ENCODE results near the gene CEP104.

DNA sequence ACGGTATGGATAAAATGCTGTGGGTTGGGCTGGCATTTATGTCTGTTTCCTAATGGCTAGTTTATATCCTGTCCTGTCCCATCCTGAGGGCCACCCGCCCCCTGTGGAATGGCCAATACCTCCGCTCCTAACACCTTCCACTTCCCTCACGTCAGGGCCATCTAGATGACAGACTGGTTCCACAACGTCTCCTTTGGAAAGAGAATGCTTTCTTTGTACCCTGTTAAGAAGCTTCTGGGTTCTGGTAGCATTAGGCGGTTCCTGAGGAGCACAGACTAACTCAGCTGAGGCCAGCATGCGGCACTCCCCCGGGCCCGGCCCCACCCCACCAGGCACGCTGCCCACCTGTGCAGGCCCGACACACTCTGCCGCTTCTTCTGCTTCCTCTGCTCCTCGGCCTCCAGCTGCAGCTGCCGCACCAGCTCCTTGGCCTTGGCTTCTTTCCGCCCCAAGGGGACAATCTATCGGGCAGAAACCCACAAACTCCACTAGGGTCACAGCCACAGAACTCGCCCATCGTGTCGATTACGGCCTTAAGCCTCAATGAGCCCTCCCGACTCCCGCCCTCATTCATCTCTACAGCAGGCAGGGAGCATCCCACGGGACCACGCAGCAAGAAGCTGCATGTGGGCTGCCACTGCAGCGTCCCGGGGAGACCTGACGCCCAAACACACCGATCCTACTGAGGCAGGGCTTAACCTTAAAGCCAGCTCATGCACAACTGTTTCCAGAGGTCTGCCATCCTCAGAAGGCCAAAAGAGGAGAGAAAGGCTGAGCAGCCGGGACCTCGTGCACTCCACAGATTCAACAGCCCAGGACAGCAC is 73.1 kb downstream of the CEP104 start:
- TF ChIP-seq, protein P1, sequence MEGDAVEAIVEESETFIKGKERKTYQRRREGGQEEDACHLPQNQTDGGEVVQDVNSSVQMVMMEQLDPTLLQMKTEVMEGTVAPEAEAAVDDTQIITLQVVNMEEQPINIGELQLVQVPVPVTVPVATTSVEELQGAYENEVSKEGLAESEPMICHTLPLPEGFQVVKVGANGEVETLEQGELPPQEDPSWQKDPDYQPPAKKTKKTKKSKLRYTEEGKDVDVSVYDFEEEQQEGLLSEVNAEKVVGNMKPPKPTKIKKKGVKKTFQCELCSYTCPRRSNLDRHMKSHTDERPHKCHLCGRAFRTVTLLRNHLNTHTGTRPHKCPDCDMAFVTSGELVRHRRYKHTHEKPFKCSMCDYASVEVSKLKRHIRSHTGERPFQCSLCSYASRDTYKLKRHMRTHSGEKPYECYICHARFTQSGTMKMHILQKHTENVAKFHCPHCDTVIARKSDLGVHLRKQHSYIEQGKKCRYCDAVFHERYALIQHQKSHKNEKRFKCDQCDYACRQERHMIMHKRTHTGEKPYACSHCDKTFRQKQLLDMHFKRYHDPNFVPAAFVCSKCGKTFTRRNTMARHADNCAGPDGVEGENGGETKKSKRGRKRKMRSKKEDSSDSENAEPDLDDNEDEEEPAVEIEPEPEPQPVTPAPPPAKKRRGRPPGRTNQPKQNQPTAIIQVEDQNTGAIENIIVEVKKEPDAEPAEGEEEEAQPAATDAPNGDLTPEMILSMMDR (IDR thresholded peaks at IDR 0.05; ENCODE audit: poor library complexity, severe bottlenecking), result no peak
- TF ChIP-seq, protein P2, sequence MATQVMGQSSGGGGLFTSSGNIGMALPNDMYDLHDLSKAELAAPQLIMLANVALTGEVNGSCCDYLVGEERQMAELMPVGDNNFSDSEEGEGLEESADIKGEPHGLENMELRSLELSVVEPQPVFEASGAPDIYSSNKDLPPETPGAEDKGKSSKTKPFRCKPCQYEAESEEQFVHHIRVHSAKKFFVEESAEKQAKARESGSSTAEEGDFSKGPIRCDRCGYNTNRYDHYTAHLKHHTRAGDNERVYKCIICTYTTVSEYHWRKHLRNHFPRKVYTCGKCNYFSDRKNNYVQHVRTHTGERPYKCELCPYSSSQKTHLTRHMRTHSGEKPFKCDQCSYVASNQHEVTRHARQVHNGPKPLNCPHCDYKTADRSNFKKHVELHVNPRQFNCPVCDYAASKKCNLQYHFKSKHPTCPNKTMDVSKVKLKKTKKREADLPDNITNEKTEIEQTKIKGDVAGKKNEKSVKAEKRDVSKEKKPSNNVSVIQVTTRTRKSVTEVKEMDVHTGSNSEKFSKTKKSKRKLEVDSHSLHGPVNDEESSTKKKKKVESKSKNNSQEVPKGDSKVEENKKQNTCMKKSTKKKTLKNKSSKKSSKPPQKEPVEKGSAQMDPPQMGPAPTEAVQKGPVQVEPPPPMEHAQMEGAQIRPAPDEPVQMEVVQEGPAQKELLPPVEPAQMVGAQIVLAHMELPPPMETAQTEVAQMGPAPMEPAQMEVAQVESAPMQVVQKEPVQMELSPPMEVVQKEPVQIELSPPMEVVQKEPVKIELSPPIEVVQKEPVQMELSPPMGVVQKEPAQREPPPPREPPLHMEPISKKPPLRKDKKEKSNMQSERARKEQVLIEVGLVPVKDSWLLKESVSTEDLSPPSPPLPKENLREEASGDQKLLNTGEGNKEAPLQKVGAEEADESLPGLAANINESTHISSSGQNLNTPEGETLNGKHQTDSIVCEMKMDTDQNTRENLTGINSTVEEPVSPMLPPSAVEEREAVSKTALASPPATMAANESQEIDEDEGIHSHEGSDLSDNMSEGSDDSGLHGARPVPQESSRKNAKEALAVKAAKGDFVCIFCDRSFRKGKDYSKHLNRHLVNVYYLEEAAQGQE (IDR thresholded peaks at IDR 0.05; ENCODE audit: borderline replicate concordance), result no peak
- TF ChIP-seq EP300 (conservative IDR thresholded peaks at IDR 0.05; ENCODE audit: poor library complexity, severe bottlenecking), result no peak
- no peak for TF ChIP-seq TAF1 (IDR thresholded peaks at IDR 0.05; ENCODE audit: low read depth)
- TF ChIP-seq EZH2 (IDR thresholded peaks at IDR 0.05; ENCODE audit: borderline replicate concordance, insufficient read depth, low read length, poor library complexity, severe bottlenecking), result no peak

Measured in neural cell (in vitro differentiated cells).